ENCODE results near the gene FAM174C. TPM values are rescaled to one million over a fixed set of nuclear protein-coding genes. Genes with fewer than 3 reads are reported as not detected.
A peak's percentile ranks its signal among the peaks of the same experiment; 100 is the strongest.
"Not testable (repeated sequence)": the region's sequence is repeated elsewhere in the genome, so short reads cannot be mapped to it uniquely, and the experiment has no call there.

The FAM174C gene
- total RNA-seq, 1 donor from 2014 or later, result 57.6 TPM

DNA sequence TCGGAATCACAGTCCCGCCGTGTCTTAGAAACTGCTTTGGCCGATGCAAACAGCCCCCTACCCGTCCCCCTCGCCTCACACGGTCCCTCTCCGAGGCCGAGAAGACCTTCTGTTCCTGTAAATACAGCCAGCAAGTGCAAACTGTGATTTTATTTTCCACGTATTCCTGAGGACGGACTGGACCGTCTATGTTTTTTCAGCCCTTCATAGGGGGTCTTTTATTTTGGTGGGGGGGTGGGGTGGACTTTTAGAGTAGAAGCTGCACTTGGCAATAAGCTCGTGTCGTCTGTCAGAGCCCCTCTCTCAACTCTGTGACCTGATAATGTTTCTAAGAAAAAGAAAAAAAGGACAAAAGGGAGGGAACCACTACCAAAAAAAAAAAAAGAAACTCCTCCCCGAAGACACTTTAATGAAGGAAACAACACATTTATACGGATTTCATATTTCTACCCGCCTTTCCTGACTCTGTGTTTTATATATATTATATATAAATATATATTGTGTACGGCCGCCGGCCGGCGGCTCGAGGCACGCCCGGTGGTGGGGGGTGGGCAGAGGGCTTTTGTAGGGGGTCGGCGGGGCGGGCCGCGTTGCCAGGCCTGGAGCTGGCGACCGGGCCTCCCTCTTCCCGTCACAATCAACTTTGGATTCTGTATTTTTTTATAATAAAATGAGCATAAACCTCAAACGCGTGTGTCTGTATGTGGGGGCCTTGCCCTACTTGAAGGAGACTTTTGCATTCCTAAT lies 25.6 kb downstream of the FAM174C start:
- no peak for DNase-seq (ENCODE audit: low spot score)

DNA sequence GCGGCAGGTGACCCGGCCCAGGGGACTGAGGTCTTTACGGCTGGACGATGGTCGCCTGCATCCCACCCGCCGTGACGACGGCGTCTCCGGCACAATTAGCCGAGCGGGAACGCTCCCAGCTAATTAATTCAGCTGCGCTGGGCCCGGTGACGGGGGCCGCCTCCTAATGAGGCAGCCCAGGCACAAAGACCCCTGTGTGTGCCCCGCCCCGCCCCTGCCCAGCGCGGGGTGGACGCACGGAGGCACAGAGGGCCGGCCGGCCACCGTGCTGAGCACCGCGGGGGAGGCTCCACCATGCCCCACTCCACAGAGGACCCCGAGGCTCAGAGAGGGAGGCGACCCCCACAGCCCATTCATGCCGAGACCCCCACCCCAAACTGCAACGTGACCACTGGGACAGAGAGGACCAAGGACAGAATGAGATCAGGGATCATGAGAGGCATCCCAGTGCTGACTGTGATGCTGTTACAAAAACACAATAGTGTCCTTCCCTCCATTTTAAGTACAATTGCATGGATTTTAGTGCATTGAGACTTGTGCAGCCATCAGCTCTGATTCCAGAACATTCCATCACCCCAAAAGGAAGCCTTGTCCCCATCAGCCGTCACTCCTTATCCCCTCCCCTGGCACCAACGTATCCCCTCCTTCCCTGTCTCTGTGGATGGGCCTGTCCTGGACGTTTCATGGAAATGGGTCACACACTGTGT lies 27.4 kb downstream of the FAM174C start:
- no peak for DNase-seq (ENCODE audit: low spot score)

DNA sequence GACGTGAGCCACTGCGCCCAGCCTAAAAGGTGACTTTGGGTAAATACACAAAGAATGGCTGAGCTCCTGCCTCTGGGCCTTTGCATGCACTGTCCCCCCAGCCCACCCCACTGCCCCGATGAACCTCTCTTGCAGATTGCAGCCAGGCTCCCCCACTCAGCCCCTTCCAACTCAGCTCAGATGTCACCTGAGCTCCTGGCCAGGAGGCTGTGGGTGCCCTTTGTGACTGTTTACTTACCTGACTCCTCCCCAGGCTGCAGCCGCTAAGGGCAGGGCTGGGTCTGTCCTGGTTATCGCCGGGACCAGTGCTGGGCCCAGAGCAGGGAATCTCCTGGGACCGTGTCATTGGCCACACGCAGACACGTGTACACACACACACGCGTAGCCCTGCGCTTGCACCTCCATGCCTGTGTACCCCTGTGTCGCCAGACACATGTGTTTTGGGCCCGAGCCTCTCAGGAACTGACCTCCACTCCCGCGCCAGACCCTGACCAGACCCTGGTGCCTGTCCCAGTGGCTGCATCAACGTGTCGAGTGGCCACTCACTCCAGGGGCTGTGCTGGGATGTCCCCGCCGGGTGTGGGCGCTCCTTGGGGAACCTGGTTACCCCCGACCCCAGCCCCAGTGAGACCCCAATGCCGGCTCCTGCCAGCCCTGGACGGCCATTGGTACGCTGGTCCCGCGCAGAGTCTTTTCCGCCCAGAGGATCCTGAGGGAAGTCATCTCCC lies 29.0 kb downstream of the FAM174C start:
- DNase-seq (ENCODE audit: low spot score), result peak; percentile 42

DNA sequence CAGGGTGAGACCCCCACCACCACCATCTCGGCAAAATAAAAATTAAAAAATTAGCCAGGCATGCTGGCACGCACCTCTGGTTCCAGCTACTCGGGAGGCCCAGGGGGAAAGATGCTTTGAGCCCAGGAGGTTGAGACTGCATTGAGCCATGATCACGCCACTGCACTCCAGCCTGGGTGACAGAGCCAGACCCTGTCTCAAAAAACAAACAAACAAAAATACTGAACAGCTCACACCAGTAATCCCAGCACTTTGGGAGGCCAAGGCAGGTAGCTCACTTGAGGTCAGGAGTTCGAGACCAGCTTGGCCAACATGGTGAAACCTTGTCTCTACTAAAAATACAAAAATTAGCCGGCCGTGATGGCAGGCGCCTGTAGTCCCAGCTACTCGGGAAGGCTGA lies 30.0 kb downstream of the FAM174C start:
- not testable (repeated sequence) for DNase-seq (ENCODE audit: low spot score)

DNA sequence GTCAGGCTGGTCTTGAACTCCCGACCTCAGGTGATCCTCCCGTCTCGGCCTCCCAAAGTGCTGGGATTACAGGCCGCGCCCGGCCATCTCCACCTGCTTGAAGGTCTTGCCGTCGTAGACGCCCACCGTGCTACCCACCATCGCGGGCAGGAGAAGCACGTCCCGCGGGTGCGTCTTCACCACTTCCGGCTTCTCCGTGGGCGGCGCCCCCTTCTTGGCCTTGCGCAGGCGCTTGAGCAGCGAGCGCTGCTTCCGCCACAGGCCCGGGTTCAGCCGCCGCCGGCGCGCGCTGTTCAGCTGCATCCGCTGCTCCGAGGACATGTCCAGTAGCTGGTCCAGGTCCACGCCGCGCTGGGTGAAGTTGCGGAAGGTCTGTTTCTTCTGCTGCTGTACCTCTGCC lies 32.0 kb downstream of the FAM174C start:
- no peak for DNase-seq (ENCODE audit: low spot score)

DNA sequence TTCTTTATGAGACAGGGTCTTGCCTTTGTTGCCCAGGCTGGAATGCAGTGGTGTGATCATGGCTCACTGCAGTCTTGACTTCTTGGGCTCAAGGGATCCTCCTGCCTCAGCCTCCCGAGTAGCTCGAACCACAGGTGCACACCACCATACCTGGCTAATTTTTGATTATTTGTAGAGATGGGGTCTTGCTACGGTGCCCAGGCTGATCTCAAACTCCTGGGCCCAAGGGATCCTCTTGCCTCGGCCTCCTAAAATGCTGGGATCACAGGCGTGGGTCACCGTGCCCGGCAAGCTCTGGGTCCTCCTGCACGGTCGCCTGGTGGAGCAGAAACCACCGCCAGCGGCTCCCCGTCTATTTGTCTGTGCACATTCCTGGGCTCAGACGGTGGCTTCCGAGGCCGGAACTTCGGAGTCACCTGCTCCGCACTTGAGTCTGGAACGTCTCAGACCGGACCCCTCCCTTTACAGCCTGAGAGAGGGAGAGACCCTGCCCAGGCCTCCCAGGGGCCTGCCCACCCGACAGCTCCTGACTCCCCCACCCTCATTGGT lies 32.5 kb downstream of the FAM174C start:
- no peak for DNase-seq (ENCODE audit: low spot score)

DNA sequence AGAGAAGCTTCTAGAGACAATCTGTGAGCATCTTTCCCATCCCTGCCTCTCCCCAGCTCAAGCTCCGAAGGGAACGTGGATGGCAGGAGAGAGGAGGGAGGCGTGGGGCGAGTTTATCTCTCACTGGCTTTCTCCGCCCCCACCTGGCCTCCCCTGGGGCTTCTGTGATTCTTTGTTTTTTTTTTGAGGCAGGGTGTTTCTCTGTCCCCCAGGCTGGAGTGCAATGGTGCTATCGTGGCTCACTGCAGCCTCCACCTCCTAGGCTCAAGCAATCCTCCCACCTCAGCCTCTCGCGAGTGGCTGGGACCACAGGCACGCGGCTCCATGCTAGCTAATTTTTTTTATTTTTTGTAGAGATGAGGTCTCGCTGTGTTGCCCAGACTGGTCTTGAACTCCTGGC lies 33.4 kb downstream of the FAM174C start:
- DNase-seq (ENCODE audit: low spot score), result no peak

DNA sequence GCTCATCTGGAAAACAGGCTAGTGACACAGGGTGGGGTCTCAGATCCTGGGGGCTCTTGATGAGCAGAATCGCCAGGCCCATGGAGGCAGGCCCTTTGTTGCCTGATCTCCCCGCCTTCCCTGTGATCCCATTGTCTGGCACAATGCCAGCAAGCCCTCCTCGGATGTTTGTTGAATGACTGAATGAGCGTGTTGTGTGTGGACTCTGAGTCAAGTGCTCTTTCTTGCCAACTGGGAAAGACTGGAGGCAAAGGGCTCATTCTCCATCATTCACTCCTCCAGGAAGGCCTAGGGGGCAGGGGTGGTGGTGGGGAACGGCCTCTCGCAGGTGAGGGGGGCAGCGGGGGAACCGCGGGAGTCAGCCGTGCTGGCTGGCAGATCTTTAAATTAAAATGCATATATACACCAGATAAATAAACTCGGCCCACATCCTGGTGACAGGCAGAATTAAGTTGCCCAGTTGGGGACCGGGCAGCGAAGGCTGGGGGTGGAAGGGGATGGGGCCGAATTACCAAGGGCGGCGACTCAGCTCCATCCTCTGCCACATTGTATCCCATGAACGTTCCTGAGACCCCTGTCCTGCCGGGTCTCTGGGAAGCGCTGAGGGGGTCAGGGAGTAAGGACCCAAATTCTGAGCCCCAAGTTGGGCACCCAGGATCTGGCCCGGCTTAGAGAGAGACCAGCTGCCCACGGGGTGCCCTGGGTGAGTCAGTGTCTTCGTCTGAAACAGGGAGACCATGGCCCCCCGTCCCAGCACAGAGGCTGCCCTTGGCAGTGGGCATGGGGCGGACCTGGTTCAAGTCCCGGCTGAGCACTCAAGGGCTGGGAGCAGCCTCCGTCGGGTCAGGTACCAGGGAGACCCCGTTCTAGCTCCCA lies 34.9 kb downstream of the FAM174C start:
- no peak for DNase-seq (ENCODE audit: low spot score)

DNA sequence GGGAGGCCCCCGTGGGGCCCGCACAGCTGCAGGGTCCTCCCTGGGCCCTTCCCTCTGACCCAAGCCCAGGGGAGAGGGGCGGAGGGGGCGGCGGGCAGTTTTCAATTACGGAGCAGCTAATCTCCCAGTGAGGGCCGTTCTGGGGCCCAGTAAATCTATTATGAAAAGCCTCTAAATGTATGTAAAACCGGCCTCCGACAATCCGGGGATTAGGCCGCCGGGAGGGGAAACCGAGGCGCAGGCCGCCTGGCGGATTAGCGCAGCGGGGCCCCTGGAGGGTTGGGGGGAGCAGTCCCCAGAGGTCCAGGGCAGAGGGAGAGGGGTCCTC lies 35.5 kb downstream of the FAM174C start:
- DNase-seq (ENCODE audit: low spot score), result no peak

DNA sequence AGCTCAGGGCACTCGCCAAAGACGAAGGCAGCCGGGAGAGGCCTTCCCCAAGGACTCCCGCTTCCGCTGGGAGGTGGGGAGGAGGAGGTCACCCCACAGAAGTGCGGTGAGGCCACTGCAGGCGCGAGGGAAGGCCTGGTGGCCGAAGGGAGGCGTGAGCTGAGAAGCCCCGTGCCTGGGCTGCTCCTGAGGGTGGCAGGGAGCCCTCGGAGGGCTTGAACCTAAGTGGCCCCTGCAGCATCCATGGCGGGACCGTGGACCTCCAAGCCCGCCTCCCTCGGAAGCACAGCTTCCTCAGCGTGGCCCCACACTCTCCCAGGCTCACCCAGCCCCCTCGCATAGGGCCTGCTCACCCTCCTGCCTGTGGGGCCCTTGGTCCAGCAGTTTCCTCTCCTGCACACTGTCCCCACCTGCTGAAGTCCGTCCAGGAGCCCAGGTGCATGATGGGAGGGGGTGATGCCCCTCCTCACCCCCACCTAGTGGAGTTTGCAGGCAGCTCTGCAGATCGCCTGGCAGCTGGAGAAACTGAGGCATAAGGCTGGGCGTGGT lies 36.3 kb downstream of the FAM174C start:
- DNase-seq (ENCODE audit: low spot score), result no peak

DNA sequence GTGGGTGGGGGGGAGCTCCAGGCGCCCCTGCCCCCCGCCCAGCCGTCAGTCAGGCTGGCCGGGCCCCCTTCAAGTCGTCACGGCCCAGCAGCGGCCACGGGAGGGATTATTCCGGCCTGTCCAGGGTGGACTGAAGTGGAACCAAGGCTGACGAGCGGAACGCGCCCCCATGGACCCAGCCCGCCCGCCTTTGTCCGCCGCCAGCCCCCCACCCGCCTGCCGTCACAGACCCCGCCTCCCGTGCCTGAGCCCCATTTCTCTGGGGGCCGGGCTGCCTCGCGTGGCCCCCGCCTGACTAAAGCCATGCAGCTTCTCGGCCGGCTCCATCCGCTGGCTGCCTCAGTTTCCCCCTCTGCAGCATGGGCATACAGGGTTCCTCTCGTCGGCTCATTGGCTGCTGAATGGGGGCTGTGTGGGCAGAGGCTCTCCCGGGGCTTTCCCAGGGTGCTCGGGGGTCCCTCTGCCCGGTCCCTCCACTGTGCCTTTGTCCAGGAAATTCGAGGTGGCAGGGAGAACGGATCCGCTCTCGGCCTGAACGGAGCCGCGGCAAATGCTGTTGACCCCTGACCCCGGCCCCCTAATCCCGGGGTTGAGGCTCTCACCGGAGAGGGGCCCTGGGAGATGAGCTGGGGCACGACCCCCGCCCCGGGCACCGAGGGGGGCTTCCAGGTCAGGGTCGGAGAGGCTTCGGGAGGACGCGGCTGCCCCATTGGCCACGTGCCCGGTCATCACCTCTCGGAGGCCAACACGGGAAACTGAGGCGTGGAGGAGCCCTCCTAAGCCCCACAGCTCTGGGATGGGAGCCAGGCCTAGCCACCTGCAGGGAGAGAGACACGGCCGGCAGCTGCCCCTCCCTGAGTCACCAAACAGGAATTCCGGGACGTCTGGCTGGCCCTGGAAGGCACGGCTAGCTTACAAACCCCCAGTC lies 37.7 kb downstream of the FAM174C start:
- no peak for DNase-seq (ENCODE audit: low spot score)

DNA sequence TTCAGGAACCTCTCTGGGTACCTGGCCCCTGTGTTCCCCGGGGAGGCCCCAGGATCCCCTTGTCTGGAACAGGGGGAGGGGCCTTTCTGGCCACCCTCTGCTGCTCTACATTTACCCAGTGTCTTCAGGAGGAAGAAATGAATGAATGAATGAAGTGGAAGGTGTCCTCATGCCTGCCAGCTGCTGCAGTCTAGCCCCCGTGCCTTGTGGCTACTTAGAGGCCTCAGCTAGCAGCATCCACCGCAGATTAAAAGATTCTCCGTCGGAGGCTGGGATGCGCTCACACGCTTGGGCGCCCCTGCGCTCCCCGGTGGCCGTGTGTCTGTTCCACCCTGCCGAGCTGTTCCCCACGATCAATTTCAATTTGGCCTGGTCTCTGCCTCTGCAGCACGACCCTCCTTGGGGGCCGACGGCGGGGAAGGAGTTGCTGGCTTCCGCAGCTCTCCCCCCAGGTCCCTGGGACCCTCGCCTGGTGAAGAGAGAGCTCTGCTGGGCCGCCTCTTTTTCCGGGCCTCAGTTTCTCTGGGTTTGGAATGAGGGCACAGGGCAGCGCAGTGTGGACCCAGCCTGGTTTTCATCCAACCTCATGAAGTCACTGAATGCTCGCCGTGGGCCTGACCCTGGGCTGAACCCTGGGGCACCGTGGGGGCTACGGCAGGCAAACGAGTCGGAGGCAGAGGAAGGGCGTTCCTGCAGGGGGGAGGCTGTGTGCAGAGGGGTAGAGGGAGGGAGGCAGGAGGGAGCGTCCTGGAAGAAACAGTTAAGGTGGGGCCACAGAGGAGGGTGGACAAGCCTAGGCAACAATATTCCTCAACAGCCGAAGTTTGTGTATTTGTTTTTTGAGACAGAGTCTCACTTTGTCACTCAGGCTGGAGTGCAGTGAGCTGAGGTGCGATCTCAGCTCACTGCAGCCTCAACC lies 38.6 kb downstream of the FAM174C start:
- no peak for DNase-seq (ENCODE audit: low spot score)

DNA sequence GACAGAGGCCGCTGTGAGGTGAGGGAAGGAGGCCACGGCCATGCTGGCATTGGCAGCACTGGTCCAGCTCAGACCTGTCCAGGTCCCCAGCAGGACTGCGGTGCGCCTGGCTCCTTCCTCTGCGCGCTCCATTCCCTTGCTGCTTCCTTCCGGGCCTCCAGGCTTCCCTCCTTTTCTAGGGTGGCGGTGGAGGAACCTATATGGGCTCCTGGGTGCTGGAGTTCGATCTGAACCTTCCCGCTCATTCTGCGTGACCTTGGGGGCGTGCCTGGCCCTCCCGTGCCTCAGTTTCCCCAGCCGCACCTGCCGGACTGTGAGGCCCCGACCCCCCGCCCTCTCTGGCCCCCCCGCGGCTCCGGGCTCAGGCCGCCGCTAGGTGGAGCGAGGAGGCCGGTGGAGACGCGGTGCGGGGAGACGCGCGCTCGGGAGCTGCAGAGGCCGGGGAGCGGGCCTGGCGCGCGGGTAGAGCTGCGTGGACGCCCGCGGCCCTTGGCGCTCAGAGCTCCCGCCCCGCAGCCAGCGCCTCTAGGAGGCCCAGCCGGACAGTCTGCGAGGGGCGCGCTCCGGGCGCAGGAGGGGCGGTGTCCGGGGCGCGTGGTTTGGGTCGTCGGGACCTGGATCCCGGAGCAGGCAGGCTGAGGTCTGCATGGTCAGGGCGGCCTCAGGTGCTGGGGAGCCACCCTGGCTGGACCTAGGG lies 40.3 kb downstream of the FAM174C start:
- peak; percentile 34 for DNase-seq (ENCODE audit: low spot score)

DNA sequence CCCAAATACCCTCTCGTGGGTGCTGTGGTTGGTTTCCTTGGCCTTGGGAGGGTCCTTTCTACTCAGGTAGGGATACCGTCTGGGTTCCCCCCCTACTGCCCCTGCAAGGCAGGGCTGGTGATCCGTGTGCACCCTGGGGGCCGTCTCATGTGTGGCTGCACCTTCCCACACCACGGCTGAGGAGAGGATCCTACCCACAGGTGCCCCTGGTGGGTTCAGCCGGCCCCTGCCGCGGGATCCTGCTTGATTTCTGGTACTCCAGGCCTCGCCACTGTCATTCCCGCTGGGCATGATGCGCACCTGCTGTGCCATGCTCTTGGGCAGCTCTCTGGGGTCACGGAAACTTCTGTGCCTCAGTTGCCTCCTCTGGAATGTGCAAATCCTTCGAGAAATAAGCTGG lies 41.1 kb downstream of the FAM174C start:
- DNase-seq (ENCODE audit: low spot score), result no peak

DNA sequence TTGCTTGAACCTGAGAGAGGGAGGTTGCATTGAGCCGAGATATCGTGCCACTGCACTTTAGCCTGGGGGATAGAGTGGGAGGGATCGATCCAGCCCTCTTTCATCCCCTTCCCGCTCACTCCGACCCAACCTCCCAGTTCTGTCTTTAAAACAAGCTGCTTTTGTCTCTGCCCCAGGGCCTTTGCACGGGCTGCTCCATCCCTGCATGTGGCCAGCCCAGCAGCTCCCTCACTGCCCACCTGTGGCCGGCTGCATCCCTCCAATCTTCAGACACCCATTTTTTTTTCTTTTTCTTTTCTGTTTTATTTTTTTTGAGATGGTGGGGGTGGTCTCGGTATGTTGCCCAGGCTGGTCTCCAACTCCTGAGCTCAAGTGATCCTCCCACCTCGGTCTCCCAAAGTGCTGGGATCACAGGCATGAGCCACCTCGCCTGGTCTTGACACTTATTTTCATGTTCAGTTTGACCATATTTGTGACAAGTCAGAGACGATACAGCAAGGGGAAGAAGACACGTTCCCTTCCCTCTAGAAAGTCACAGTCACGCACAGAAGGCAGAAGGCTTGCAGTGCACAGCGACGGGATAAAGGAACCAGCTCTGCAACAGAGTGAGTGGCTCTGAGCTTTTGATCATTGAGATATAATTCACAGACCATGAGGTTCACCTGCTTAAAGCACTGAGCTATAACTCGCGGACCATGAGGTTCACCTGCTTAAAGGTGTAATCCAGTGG lies 42.1 kb downstream of the FAM174C start:
- no peak for DNase-seq (ENCODE audit: low spot score)

DNA sequence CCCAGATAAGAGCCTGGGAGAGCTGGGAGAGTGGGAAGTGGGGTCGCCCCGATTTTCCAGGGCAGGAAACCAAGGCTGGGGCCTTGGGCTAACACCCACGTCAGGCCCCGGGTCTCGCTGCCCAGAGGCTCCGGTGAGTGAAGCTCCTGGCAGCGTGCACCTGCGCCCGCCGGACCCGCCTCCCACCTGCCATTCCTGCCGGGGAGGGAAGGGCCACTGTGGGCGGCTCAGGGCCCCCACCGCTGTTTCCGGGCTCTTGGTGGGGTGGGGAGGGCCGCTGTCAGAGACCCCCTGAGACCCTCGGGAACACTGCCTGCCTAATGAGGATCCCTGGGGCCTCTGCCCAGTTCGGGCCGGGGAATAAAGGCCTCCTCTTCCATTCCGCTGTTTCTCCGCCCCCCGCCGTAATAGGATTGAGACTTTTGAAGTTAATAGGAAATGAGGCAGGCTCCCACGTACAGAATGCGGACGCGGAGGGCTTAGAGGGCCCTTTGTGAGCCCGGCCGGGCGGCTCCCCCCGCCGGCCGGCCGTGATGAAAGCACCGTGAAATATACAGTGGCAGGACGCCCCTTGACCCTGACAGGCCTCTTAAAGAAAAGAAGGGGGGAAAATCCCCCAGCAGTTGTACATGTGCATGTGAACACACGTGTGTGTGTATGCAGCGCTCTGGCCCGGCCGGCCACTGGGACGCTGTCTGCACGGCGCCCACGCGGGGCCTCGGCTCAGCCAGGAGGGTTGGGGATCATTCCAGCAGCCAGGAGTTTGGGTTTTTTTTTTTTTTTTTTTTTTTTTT lies 43.5 kb downstream of the FAM174C start:
- no peak for DNase-seq (ENCODE audit: low spot score)

DNA sequence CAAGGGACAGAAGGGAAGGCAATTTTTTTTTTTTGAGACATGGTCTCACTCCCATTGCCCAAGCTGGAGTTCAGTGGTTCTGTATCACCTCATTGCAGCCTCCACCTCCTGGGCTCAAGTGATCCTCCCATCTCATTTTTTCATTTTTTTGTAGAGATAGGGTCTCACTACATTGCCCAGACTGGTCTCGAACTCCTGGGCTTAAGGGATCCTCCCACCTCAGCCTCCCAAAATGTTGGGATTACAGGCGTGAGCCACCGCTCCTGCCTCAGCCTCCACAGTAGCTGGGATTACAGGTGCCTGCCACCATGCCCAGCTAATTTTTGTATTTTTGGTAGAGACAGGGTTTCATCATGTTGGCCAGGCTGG lies 44.9 kb downstream of the FAM174C start:
- DNase-seq (ENCODE audit: low spot score), result not testable (repeated sequence)

Measured in mucosa of gallbladder (tissue), 1 donor.